HEK293T (cell line): ENCODE data around the gene CFAP410.

ENCODE experiments used
- BHLHE40 ChIP-seq: fragments of 450-650 bp; IDR thresholded peaks from 2 replicates; pipeline ENCODE4 v1.6.1; 2016; ENCODE audit warnings: mild to moderate bottlenecking, moderate library complexity, borderline replicate concordance
- ELF4 ChIP-seq: fragments of 450-650 bp; IDR thresholded peaks from 2 replicates; pipeline ENCODE4 v1.6.1; 2017; ENCODE audit warnings: antibody characterized with exemption
- FOXA1 ChIP-seq: fragments of 450-650 bp; IDR thresholded peaks from 2 replicates; pipeline ENCODE4 v1.6.1; 2016; ENCODE audit warnings: mild to moderate bottlenecking
- FOXK2 ChIP-seq: fragments of 450-650 bp; IDR thresholded peaks from 2 replicates; pipeline ENCODE4 v1.6.1; 2016; ENCODE audit warnings: mild to moderate bottlenecking
- FOXM1 ChIP-seq: fragments of 450-650 bp; IDR thresholded peaks from 2 replicates; pipeline ENCODE4 v1.6.1; 2017; ENCODE audit warnings: mild to moderate bottlenecking, borderline replicate concordance
- HDGF ChIP-seq: fragments of 450-650 bp; IDR thresholded peaks from 2 replicates; pipeline ENCODE4 v1.6.1; 2017; ENCODE audit warnings: antibody characterized with exemption, borderline replicate concordance
- PKNOX1 ChIP-seq: fragments of 450-650 bp; IDR thresholded peaks from 2 replicates; pipeline ENCODE4 v1.6.1; 2016
- SP1 ChIP-seq: fragments of 450-650 bp; IDR thresholded peaks from 2 replicates; pipeline ENCODE4 v1.6.1; 2017
- SUZ12 ChIP-seq: fragments of 450-650 bp; IDR thresholded peaks from 2 replicates; pipeline ENCODE4 v1.6.1; 2016; ENCODE audit warnings: mild to moderate bottlenecking

GRCh38 chr21:44328242-44328895, 10.8 kb downstream of the CFAP410 start:
- TF ChIP-seq FOXK2 (no peak), FOXM1 (no peak), FOXA1 (no peak), SUZ12 (no peak), SP1 (no peak), ELF4 (no peak), HDGF (no peak), BHLHE40 (no peak), PKNOX1 (no peak)
